Ascending aorta (tissue), 2 donors: Measurements from ENCODE around the gene NUSAP1. TPM values are rescaled to one million over a fixed set of nuclear protein-coding genes. Genes with fewer than 3 reads are reported as not detected.
A peak's percentile ranks its signal among the peaks of the same experiment; 100 is the strongest.
"Not testable (repeated sequence)": the region's sequence is repeated elsewhere in the genome, so short reads cannot be mapped to it uniquely, and the experiment has no call there.

Source experiments
- DNase-seq, 2 donors: peaks; one replicate each; pipeline ENCODE4 v3.0.0-alpha.2; 2019; ENCODE audit warnings: low spot score in 2 of 2
- H3K27ac ChIP-seq, 2 donors: fragments of 200-600 bp; sonication (generic); one replicate each; pipeline ENCODE4 v1.5.1; 2016 to 2017; ENCODE audit warnings: mild to moderate bottlenecking in 1 of 2
- H3K27me3 ChIP-seq: fragments of 200-600 bp; sonication (generic); one replicate; pipeline ENCODE4 v1.5.1; 2017
- H3K36me3 ChIP-seq, 2 donors: fragments of 200-600 bp; sonication (generic); one replicate each; pipeline ENCODE4 v1.5.1; 2016
- H3K4me1 ChIP-seq, 2 donors: fragments of 200-600 bp; sonication (generic); one replicate each; pipeline ENCODE4 v1.5.1; 2016 to 2017; ENCODE audit warnings: mild to moderate bottlenecking in 1 of 2
- H3K4me3 ChIP-seq, 2 donors: fragments of 200-600 bp; sonication (generic); one replicate each; pipeline ENCODE4 v1.5.1; 2016 to 2017; ENCODE audit warnings: mild to moderate bottlenecking in 1 of 2
- H3K9me3 ChIP-seq, 2 donors: fragments of 200-600 bp; sonication (generic); one replicate each; pipeline ENCODE4 v1.5.1; 2016
- CTCF ChIP-seq, 3 experiments: fragments of 200-600 bp in 2 of 3; fragments of 450-650 bp in 1 of 3; sonication (generic) in 2 of 3; IDR thresholded peaks; one replicate each; pipeline ENCODE4 v1.5.1; 2016 to 2019; ENCODE audit warnings: antibody characterized with exemption in 3 of 3, mild to moderate bottlenecking in 1 of 3, moderate library complexity in 1 of 3
- intact Hi-C: fragments of 100-400 bp; cut with DNase I; formaldehyde crosslinking; loops from one replicate; pipeline ENCODE4 v1.15.1; 2023
- total RNA-seq: library from RNA; depleted of rRNA; stranded (reverse); fragments of >200 nt; gene quantifications from one replicate; pipeline ENCODE4 v1.1.0, GENCODE V29; 2016

Gene NUSAP1
- total RNA-seq, 1 donor from 2014 or later = not detected

GRCh38 chr15:41286665-41287333 lies 45.9 kb upstream of the NUSAP1 start:
- no peak for TF ChIP-seq CTCF (IDR thresholded peaks at IDR 0.05)
- Histone ChIP-seq H3K9me3 (no peaks in the 10 kb centered on the region), H3K27me3 (no peaks in the 10 kb centered on the region), H3K36me3 (peaks cover 27 to 45% of the 10 kb centered on the region in 2 donors), H3K27ac (no peak overlapping the region), H3K4me1 (peaks cover 6 to 16% of the 10 kb centered on the region in 2 donors), H3K4me3 (no peak overlapping the region)
- intact Hi-C loops = no loop called here
- DNase-seq = no peak

- intact Hi-C loops = no loop called here
- no peak for TF ChIP-seq CTCF (IDR thresholded peaks at IDR 0.05)
- peaks cover 27 to 57% of the 10 kb centered on the region in 2 donors for H3K36me3 ChIP-seq
- DNase-seq = no peak
- H3K27ac ChIP-seq = no peak overlapping the region
- H3K4me3 ChIP-seq = no peak overlapping the region
- no peaks in the 10 kb centered on the region for H3K27me3 ChIP-seq
- no peaks in the 10 kb centered on the region for H3K9me3 ChIP-seq
- peaks cover 6 to 16% of the 10 kb centered on the region in 2 donors for H3K4me1 ChIP-seq
These were observed 44.2 kb upstream of the NUSAP1 start for GRCh38 chr15:41288464-41288863.

DNA sequence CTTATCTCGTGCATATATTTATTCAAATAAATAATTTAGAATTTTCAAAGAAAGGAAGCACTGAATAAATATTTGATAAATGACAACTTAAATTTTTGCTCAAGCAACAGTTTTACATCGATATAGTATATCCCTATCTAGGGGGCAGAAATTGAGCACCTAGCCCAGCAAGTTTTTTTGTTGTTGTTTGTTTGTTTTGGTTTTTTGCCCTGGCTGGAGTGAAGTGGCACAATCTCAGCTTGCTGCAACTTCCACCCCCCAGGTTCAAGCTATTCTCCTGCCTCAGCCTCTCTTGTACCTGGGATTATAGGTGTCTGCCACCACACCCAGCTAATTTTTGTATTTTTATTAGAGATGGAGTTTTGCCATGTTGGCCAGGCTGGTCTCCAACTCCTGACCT lies 42.7 kb upstream of the NUSAP1 start:
- DNase-seq = no peak
- H3K4me1 ChIP-seq = peaks cover 6 to 16% of the 10 kb centered on the region in 2 donors
- TF ChIP-seq CTCF (IDR thresholded peaks at IDR 0.05) = no peak
- no peak overlapping the region for H3K27ac ChIP-seq
- no peaks in the 10 kb centered on the region for H3K27me3 ChIP-seq
- peaks cover 27 to 57% of the 10 kb centered on the region in 2 donors for H3K36me3 ChIP-seq
- intact Hi-C loops = no loop called here
- H3K9me3 ChIP-seq = no peaks in the 10 kb centered on the region
- H3K4me3 ChIP-seq = no peak overlapping the region

- no peak overlapping the region for H3K4me3 ChIP-seq
- no peak for DNase-seq
- TF ChIP-seq CTCF (IDR thresholded peaks at IDR 0.05) = no peak
- peak overlapping the region in 1 of 2 donors; percentile 15 for H3K27ac ChIP-seq
- peaks cover 0 to 9% of the 10 kb centered on the region in 2 donors for H3K4me1 ChIP-seq
- no peaks in the 10 kb centered on the region for H3K27me3 ChIP-seq
- intact Hi-C loops = no loop called here
- peaks cover 24 to 50% of the 10 kb centered on the region in 2 donors for H3K36me3 ChIP-seq
- no peaks in the 10 kb centered on the region for H3K9me3 ChIP-seq
These were observed 41.5 kb upstream of the NUSAP1 start for GRCh38 chr15:41291065-41291631.

DNA sequence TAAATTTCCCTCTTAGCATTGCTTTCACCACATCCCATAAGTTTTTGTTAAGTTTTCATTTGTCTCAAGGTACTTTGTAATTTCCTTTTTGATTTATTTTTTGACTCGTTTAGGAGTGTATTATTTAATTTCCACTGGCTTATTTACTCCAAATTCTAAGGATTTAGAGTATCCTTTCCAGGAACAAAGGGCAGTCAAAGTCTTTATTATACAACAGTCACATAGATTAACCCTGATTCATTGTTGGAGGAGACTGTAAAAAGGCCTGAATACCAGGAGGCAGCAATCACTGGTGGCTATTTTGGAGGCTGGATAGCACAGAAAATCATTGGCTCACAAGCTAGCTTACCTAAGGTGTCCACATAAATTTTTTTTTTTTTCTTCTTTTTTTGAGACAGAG lies 40.2 kb upstream of the NUSAP1 start:
- no peak for TF ChIP-seq CTCF (IDR thresholded peaks at IDR 0.05)
- Histone ChIP-seq H3K36me3 (peaks cover 11 to 50% of the 10 kb centered on the region in 2 donors), H3K4me3 (no peak overlapping the region), H3K4me1 (peaks cover 0 to 1% of the 10 kb centered on the region in 2 donors), H3K27ac (no peak overlapping the region), H3K27me3 (no peaks in the 10 kb centered on the region), H3K9me3 (no peaks in the 10 kb centered on the region)
- DNase-seq = no peak
- intact Hi-C loops = no loop called here

- DNase-seq, H3K4me1 ChIP-seq, H3K9me3 ChIP-seq, intact Hi-C loops, H3K4me3 ChIP-seq, H3K27me3 ChIP-seq, H3K27ac ChIP-seq: not testable (repeated sequence)
- H3K36me3 ChIP-seq = peaks cover 25 to 33% of the 10 kb centered on the region in 2 donors
These were observed 31.5 kb upstream of the NUSAP1 start for GRCh38 chr15:41301139-41301538.
